Measurements from ENCODE around the gene TRIM59. TPM values are rescaled to one million over a fixed set of nuclear protein-coding genes. Genes with fewer than 3 reads are reported as not detected.

TRIM59 gene
- total and polyA plus RNA-seq, 10 of the 15 experiments (the other 5 are each of a cell fraction or from before 2014, with no cell fraction given), result 14.4 to 105 (median 33.3) TPM

DNA sequence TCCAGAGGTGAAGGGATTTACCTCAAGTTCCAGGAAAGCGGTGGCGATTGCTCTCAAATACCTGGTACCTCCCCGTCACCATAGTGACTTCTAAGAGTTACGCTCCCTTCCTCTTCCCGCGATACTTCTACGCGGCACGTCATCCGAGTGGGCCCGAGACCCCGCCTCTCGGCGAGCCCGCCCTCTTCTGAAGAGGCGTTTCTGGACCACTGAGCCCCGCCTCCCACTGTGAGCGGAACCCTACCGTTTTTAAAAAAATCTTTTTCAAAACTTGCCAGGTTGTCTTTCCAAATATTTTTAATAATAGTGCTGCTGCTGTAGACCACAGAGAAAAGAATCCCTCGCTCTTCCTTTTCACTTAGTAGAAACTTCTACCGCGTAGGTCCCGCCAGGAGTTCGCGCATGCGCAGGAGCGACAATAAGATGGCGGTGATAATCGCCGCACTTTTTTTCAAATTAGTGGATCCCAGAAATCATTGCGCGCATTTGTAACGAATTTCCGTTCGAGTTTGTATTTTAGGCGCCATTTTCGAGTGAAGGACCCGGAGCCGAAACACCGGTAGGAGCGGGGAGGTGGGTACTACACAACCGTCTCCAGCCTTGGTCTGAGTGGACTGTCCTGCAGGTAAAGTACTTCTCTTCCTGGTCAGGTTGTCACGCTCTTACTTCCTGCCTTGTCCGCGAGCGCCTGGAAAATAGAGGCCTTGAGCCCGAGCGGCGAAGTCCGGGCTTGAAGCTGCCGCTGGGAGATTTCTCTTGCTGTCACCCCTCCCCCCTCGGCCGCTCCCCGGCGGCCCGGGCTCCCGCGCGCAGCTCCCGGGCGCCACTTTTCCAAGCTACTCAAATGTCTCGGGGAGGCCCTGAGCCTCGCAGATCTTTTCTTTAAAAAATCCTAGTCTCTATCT is 50.2 kb downstream of the TRIM59 start, which contains the start of the genes IFT80 and SMC4 (continued):
- TF ChIP-seq USF1 (IDR thresholded peaks at IDR 0.05; ENCODE audit: borderline replicate concordance, extremely low read length, insufficient read depth, low read depth, low read length), result no peak
- TF ChIP-seq TAF1 (IDR thresholded peaks at IDR 0.05; ENCODE audit: borderline replicate concordance, low read depth, low read length), result peak; percentile 83
- TF ChIP-seq POU2F2 (IDR thresholded peaks at IDR 0.05; ENCODE audit: borderline replicate concordance, low read depth, low read length), result peak; percentile 90; the same call in 2 of the 3 replicates
- peak; percentile 13; the same call in 1 of the 2 replicates for TF ChIP-seq RBBP5 (conservative IDR thresholded peaks at IDR 0.05)
- TF ChIP-seq, protein P1, sequence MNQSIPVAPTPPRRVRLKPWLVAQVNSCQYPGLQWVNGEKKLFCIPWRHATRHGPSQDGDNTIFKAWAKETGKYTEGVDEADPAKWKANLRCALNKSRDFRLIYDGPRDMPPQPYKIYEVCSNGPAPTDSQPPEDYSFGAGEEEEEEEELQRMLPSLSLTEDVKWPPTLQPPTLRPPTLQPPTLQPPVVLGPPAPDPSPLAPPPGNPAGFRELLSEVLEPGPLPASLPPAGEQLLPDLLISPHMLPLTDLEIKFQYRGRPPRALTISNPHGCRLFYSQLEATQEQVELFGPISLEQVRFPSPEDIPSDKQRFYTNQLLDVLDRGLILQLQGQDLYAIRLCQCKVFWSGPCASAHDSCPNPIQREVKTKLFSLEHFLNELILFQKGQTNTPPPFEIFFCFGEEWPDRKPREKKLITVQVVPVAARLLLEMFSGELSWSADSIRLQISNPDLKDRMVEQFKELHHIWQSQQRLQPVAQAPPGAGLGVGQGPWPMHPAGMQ (IDR thresholded peaks at IDR 0.05; ENCODE audit: borderline replicate concordance), result peak; percentile 55; the same call in 1 of the 2 replicates
- TF ChIP-seq SIN3A (IDR thresholded peaks at IDR 0.05; ENCODE audit: low read depth, low read length), result peak; percentile 99
- peak; percentile 95 for TF ChIP-seq YY1 (IDR thresholded peaks at IDR 0.05; ENCODE audit: low read depth, low read length)
- TF ChIP-seq RUNX3 (IDR thresholded peaks at IDR 0.05; ENCODE audit: low read length), result peak; percentile 26
- no peak; a peak in 1 of 4 replicates for TF ChIP-seq BHLHE40 (IDR thresholded peaks at IDR 0.05; ENCODE audit: borderline replicate concordance in 1 of 2, low read depth in 2 of 2, low read length in 1 of 2)
- TF ChIP-seq MLLT1 (IDR thresholded peaks at IDR 0.05), result 0 out of 2 replicates have a peak, but pooled peaks have one; percentile 12
